SU-DHL-6 (cell line): ENCODE data around the gene ATP5F1E.

Source experiments
- H2AFZ ChIP-seq: fragments of 200-600 bp; sonication (generic); 2 replicates; pipeline ENCODE4 v1.6.1; 2014; ENCODE audit warnings: low read depth, mild to moderate bottlenecking, moderate library complexity, mixed read lengths, antibody characterized with exemption, low read length; ENCODE audit not compliant: severe bottlenecking
- H3F3A ChIP-seq: fragments of 200-600 bp; shearing (Covaris generic); 2 replicates; pipeline ENCODE4 v1.6.0; 2016; ENCODE audit warnings: antibody characterized with exemption, mild to moderate bottlenecking; ENCODE audit not compliant: insufficient read depth
- H3K27ac ChIP-seq: fragments of 200-600 bp; sonication (generic); 2 replicates; pipeline ENCODE4 v1.5.1; 2016; ENCODE audit warnings: low read depth, mild to moderate bottlenecking, low read length, moderate library complexity, mixed read lengths
- H3K27me3 ChIP-seq: fragments of 200-600 bp; sonication (generic), shearing (Covaris generic); 2 replicates; pipeline ENCODE4 v1.6.0; 2014; ENCODE audit warnings: mild to moderate bottlenecking, low read length
- H3K36me3 ChIP-seq: fragments of 200-600 bp; sonication (generic); 2 replicates; pipeline ENCODE4 v1.6.1; 2014; ENCODE audit warnings: mild to moderate bottlenecking, low read length, mixed read lengths
- H3K4me2 ChIP-seq: fragments of 300-600, 200-600 bp; shearing (Covaris generic), sonication (generic); 2 replicates; pipeline ENCODE4 v1.6.0; 2014; ENCODE audit warnings: low read length, low read depth, mild to moderate bottlenecking; ENCODE audit not compliant: poor library complexity, severe bottlenecking
- H3K4me3 ChIP-seq: fragments of 200-600 bp; sonication (generic); 2 replicates; pipeline ENCODE4 v1.5.1; 2014; ENCODE audit warnings: antibody characterized with exemption, low read length, mild to moderate bottlenecking, mixed read lengths; ENCODE audit not compliant: insufficient read depth, poor library complexity, severe bottlenecking
- H3K79me2 ChIP-seq: fragments of 200-600 bp; sonication (generic); 2 replicates; pipeline ENCODE4 v1.6.1; 2014; ENCODE audit warnings: mild to moderate bottlenecking, low read length, moderate library complexity; ENCODE audit not compliant: insufficient read depth
- H3K9ac ChIP-seq: fragments of 200-600 bp; sonication (generic); 2 replicates; pipeline ENCODE4 v1.7.0; 2014; ENCODE audit warnings: mild to moderate bottlenecking, low read length
- H3K9me2 ChIP-seq: fragments of 200-600 bp; sonication (generic); replicated peaks from 2 replicates; pipeline ENCODE4 v1.6.1; 2014; ENCODE audit warnings: low read length; ENCODE audit not compliant: insufficient read depth
- H3K9me3 ChIP-seq: fragments of 200-600 bp; sonication (generic); 2 replicates; pipeline ENCODE4 v1.6.1; 2014; ENCODE audit warnings: low read length, mixed read lengths; ENCODE audit not compliant: insufficient read depth
- H4K20me1 ChIP-seq: fragments of 200-600 bp; sonication (generic); 2 replicates; pipeline ENCODE4 v1.6.1; 2014; ENCODE audit warnings: low read depth, mild to moderate bottlenecking, antibody characterized with exemption, low read length, moderate library complexity, mixed read lengths
- CTCF ChIP-seq: fragments of 200-600 bp; sonication (generic); IDR thresholded peaks from one replicate; pipeline ENCODE4 v1.5.1; 2017; ENCODE audit warnings: antibody characterized with exemption, mild to moderate bottlenecking, low read length, moderate library complexity; ENCODE audit not compliant: insufficient read depth, poor library complexity, severe bottlenecking
- EZH2phosphoT487 ChIP-seq: fragments of 200-600 bp; sonication (generic), shearing (Covaris generic); conservative IDR thresholded peaks from 2 replicates; pipeline ENCODE4 v1.6.1; 2018; ENCODE audit warnings: mild to moderate bottlenecking, antibody characterized with exemption, low read length, moderate library complexity, mixed read lengths

Gene ATP5F1E

GRCh38 chr20:59068534-59068933, 36.4 kb upstream of the ATP5F1E start:
- Histone ChIP-seq H2AFZ (no peak overlapping the region), H3K9me2 (no peaks in the 10 kb centered on the region), H3K9me3 (no peaks in the 10 kb centered on the region), H3K27me3 (no peaks in the 10 kb centered on the region), H4K20me1 (no peaks in the 10 kb centered on the region), H3F3A (no peaks in the 10 kb centered on the region), H3K4me2 (no peak overlapping the region), H3K9ac (no peak overlapping the region), H3K27ac (no peak overlapping the region), H3K36me3 (no peaks in the 10 kb centered on the region), H3K4me3 (no peak overlapping the region), H3K79me2 (no peaks in the 10 kb centered on the region)
- no peak for TF ChIP-seq CTCF

- Histone ChIP-seq H3K9me2 (no peaks in the 10 kb centered on the region), H3K36me3 (no peaks in the 10 kb centered on the region), H3K9me3 (no peaks in the 10 kb centered on the region), H3K79me2 (no peaks in the 10 kb centered on the region), H3K4me2 (no peak overlapping the region), H3F3A (no peaks in the 10 kb centered on the region), H3K4me3 (no peak overlapping the region), H3K27ac (no peak overlapping the region), H3K27me3 (0 out of 2 replicates have a peak, but pooled peaks cover 3% of the 10 kb centered on the region), H2AFZ (no peak overlapping the region), H4K20me1 (no peaks in the 10 kb centered on the region), H3K9ac (no peak overlapping the region)
- TF ChIP-seq CTCF (no peak), EZH2phosphoT487 (no peak)
Measured at GRCh38 chr20:59064214-59064722, 32.1 kb upstream of the ATP5F1E start.

- H3K9ac ChIP-seq, result no peak overlapping the region
- TF ChIP-seq EZH2phosphoT487, result no peak
- no peaks in the 10 kb centered on the region for H3K79me2 ChIP-seq
- no peaks in the 10 kb centered on the region for H3K9me3 ChIP-seq
- no peaks in the 10 kb centered on the region for H3F3A ChIP-seq
- no peaks in the 10 kb centered on the region for H3K9me2 ChIP-seq
- no peak overlapping the region for H2AFZ ChIP-seq
- H4K20me1 ChIP-seq, result no peaks in the 10 kb centered on the region
- no peak overlapping the region for H3K4me2 ChIP-seq
- no peaks in the 10 kb centered on the region for H3K36me3 ChIP-seq
- H3K27ac ChIP-seq, result no peak overlapping the region
- H3K27me3 ChIP-seq, result 0 out of 2 replicates have a peak, but pooled peaks cover 3% of the 10 kb centered on the region
- H3K4me3 ChIP-seq, result no peak overlapping the region
Measured at GRCh38 chr20:59063358-59064213, 31.5 kb upstream of the ATP5F1E start.

GRCh38 chr20:59062081-59062480, 29.9 kb upstream of the ATP5F1E start:
- 0 out of 2 replicates have a peak, but pooled peaks cover 3% of the 10 kb centered on the region for H3K27me3 ChIP-seq
- no peak overlapping the region for H2AFZ ChIP-seq
- no peak overlapping the region for H3K27ac ChIP-seq
- H3K9ac ChIP-seq, result no peak overlapping the region
- no peaks in the 10 kb centered on the region for H3K9me3 ChIP-seq
- H3K9me2 ChIP-seq, result no peaks in the 10 kb centered on the region
- H3K4me3 ChIP-seq, result no peak overlapping the region
- H3K4me2 ChIP-seq, result no peak overlapping the region
- H3F3A ChIP-seq, result no peaks in the 10 kb centered on the region
- no peaks in the 10 kb centered on the region for H3K36me3 ChIP-seq
- H3K79me2 ChIP-seq, result no peaks in the 10 kb centered on the region
- H4K20me1 ChIP-seq, result no peaks in the 10 kb centered on the region
- TF ChIP-seq CTCF, result no peak
